SKM-1 treated with dmso at 0.1 percent for 144 hours (cell line): ENCODE results near the gene TBRG4.

ENCODE experiments used
- DNase-seq: peaks from one replicate; lab custom pipeline; 2025; ENCODE audit not compliant: unreplicated experiment; lab: John Stamatoyannopoulos, UW

TBRG4 gene

DNA sequence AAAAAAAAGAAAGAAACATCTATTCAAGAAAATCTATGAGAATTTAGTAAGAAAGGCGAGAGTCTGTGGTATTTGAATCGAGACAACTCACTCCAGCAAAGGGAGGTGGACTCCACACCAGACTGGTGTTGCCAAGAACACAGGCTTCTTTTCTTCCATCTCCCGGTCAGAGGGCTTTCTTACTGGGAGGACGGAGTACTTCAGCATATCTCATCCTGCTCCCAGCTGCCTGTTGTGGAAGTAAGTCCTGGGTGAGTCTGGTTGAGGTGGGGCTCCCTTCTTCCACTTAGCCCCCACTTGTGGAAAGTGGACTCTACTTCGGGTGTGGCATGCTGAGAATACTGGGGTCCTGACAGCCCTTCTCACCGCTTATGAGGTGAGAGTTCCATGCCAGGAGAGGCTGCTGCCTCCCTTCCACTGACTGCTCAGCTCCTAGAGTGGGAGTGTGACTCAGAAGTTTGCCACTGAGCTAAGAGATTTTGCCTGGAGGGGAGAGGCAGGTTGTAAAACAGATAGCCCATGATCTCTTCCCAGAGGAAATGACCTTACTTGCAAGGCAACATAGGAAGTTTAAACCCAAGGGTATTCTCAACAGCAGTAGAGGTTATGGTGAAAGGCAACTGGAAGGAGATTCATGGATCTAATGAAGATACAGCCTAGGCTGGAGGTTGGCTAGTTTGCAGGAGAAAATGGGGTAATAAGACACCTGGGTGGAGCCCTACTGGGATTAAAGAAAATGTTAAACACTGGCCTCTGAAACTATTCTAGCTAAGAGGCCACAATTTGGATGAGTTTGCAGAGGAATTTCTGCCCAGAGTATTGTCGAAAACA lies 19.2 kb downstream of the TBRG4 start:
- no peak for DNase-seq

GRCh38 chr7:45089341-45089891 lies 22.1 kb downstream of the TBRG4 start:
- DNase-seq, result no peak

DNA sequence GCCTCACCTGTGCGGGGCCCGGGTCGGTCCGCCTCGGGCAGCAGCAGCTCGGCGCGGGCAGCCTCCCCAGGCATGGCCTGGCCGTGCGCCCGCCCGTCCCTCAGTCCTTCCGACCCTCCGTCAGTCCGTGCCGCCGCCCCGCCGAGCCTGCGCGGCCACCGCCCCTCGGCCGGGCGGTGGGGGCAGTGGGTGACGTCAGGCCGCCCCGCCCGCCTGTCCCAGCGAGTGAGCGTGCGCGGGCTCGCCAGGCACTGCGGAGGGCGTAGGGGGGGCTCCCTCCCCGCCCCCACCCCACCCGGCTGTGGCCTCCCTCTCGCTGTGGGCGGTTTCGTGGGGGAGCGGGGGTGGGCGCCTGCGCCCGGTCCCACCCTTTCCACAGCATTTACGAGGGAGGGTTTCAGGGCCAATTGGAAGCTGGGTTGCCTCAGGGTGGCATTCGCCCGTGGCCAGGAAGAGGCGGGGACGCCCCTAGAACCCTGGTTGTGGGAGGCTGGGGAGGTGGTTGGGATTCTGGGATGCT lies 22.6 kb downstream of the TBRG4 start, which contains the start of gene NACAD:
Gene NACAD, minus strand, starts transcription at position 149 of the 520 bp plus-strand sequence. Its CDS starts 75 bp downstream, at position 74.
- no peak for DNase-seq

- DNase-seq, result no peak
Measured at GRCh38 chr7:45088146-45088701, 23.3 kb downstream of the TBRG4 start.

DNA sequence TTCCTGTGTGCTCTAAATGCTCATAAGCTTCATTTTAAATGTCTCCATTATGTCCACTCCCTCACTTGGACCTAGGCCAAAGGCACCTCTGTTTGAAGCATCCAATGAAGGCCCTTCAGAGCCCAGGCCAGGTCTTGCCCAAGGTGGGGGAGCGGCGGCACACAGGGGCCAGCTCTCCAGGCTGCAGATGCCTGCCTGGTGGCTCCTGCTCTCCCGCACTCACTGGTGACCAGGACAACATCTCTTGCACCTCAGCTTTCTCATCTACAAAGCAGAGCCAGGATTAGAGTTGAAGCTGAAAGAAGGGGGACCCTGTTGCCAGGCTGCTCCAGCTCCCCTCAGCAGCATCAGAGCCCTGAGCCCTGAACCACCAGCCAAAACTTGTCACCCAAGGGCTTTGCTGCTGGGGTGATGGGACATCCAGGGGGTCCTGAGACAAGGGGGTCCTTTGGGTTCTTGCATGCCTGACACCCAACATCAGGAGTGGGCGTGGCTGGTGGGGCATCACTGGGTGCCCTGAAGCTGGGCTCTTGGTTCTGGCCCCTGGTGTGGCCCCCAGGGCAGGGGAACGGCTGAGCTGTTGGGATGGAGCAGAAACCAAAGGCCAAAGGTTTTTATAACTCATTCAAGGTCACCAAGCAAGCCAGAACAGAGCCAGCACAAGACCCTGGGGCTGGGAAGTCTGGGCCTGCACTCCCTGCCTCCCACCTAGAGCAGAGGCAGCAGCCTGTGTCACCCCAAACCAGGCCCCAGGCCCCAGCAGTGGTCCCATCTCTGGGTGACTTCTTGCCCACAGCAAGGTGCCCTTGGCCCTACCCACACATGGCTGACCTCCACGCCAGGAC lies 24.0 kb downstream of the TBRG4 start:
- DNase-seq, result no peak

- no peak for DNase-seq
Measured at GRCh38 chr7:45086331-45087065, 25.0 kb downstream of the TBRG4 start.

DNA sequence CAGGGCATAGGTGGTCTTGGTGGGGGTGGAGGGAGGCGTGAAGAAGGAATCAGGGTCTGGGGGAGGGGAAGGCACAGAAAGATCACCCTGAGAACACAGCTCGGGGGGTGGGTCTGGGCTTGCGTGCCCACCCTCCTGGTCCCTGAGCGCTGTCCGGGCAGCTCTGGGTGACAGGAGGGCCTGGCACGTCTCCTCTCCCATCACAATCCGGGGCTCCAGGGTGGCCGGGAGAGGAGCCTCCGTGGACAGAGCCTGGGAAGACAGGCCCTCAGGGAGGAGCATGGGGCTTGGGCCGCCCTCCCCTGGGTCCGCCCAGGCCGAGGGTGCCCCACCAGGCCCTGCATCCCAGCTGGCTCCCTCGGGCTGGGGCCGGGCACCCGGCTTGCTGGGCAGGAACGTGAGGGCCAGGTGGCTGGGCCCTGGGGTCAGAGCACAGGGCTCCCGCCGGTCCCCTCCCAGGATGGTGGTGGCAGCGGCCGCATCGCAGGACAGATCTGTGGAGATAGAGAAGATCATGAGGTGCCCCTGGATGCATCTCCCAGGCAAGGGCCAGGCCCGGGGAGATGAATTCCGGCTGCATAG lies 25.8 kb downstream of the TBRG4 start:
- DNase-seq, result no peak

- no peak for DNase-seq
Measured at GRCh38 chr7:45084901-45085618, 26.4 kb downstream of the TBRG4 start.

DNA sequence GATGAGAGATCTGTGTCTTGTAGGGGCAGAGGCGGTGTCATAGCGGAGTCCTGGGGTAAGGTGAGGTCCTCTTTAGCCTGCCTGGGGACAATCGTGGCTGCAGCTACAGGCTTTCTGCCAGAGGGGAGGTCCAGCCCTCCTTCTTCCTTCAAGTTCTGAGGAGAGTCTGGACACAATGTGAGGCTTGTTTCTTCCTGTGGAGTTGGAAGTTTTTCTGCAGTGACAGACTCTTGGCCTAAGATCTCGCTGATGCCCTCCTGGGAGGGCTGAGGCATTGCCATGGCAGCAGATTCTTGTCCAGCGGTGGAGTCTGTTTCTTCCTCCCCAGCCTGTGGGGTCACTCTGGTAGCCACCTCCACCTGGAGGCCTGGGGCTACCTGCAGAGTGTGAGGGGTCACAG lies 27.2 kb downstream of the TBRG4 start:
- DNase-seq, result no peak

DNA sequence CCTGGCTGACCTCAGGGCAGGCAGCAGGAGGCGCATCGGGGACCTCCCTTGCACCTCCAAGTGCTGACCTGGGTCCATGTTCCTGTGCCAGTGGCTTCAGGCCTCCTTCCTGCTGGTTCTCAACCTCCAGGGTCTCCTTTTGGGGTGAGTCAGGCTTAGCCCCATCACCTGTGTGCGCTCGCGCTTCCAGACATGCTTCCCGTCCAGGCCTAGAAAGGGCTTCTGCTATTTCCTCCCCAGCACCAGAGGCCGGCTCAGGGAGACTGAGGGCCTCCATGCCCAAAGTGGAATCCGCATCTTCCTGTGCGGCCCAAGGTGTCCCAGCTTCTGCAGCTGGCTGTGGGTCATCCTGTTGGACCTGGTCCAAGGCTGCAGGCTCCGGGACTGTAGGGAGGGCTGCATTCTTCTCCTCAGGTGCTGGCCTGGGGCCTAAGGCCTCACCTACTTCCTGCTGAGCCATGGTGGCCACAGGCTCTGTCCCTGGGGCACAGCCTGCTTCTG lies 28.6 kb downstream of the TBRG4 start:
- DNase-seq, result no peak

DNA sequence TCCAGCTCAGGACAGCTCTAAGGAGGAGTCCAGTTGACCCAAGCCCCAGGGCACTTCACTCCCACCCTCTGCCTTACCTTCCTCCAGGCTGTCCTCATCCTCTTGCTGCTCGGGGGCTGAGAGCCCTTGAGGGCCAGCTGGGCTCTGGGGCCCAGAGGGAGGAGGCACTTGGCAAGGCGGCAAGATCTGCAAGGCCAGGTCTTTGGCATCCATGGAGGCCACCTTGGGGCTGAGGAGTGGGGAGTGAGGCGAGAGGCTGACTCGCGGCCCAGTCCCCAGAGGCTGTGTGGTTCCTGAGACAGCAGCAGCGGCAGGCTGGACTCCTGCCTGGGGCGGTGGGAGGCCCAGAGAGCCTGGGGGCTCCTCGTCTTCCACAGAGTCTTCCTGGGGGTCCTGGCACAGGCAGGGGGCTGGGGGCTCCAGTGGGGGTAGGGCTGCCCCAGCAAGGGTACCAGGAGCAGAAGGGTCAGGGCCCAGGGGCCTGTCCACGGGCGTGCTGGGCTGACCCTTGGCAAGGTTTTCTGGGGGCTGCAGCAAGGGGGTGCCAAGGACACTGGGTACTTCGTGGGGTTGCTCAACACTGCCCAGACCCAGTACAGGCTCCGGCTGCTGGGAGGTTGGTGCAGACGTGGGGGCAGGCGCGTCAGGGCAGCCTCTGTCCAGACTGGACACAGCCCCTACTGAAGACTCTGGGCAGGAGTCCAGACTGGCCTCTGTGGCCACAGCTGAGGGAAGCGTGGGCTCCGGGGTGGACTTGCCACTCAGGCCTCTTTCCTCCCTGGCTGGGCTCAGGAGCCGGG lies 29.3 kb downstream of the TBRG4 start:
- no peak for DNase-seq

DNA sequence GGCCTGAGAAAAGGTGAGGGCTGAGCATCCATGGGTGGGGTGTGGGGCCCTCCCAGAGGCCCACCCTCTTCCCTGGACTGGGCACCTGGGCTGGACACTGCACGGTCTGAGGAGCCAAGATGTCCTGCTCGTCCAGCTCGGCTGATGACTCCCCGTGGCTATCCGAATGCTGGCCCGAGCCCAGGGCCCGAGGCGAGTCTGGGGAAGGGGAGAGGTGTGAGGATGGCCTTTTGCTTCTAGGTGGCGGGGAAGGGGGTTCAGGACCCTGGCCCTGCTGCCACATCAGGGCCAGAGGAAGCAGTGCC lies 29.9 kb downstream of the TBRG4 start:
- no peak for DNase-seq

GRCh38 chr7:45080958-45081669 lies 30.4 kb downstream of the TBRG4 start:
- DNase-seq, result no peak

- no peak for DNase-seq
Measured at GRCh38 chr7:45080265-45080957, 31.1 kb downstream of the TBRG4 start.

GRCh38 chr7:45078125-45078681 lies 33.3 kb downstream of the TBRG4 start:
- DNase-seq, result no peak

- DNase-seq, result no peak
Measured at GRCh38 chr7:45077579-45077978, 33.9 kb downstream of the TBRG4 start.

DNA sequence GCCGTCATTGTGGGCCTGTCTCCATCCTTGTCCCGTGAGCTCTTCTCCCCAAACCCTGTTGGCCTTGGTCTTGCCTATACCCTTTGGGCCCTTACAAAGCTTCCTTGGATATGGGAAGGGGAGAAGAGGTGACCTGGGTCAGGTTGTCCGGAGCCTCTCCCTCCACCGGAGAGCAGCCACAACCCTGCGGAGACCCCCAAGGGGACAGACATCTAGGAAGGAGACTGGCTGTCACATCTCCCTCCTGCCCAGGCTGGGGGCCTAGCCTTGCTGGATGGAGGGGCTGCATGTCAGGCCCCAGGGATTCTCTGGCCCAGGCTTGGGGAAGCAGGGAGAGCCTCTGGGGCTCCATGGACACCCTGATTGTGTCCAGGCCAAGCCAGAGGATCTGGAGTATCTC lies 34.6 kb downstream of the TBRG4 start:
- no peak for DNase-seq
